ENCODE measurements around the gene EPS8L2. TPM values are rescaled to one million over a fixed set of nuclear protein-coding genes. Genes with fewer than 3 reads are reported as not detected.

Gene EPS8L2
- total RNA-seq, 1 experiment from 2014 or later = 92.8 TPM

- Histone ChIP-seq H2BK20ac (ENCODE audit: low read depth, low read length, poor library complexity, severe bottlenecking) (no peak overlapping the region), H3K23ac (ENCODE audit: insufficient read length, low read depth, low read length) (no peak overlapping the region), H3K27me3 (ENCODE audit: insufficient read depth, low read length) (no peaks in the 10 kb centered on the region), H3K14ac (ENCODE audit: insufficient read depth, low read length) (no peak overlapping the region; the same call in 1 of the 2 replicates), H2AK5ac (ENCODE audit: insufficient read length, low read length) (no peak overlapping the region), H3K4ac (ENCODE audit: low read depth, low read length) (no peak overlapping the region), H2BK15ac (ENCODE audit: low read depth, low read length) (no peak overlapping the region), H4K91ac (ENCODE audit: insufficient read length, low read depth, low read length) (no peak overlapping the region), H4K20me1 (ENCODE audit: control insufficient read depth, insufficient read depth, insufficient read length) (no peaks in the 10 kb centered on the region), H2BK120ac (ENCODE audit: low read depth, low read length, poor library complexity, severe bottlenecking) (no peak overlapping the region), H2BK5ac (ENCODE audit: insufficient read length, low read length) (no peak overlapping the region), H3K18ac (ENCODE audit: insufficient read length, low read depth, low read length) (no peak overlapping the region), H3K56ac (ENCODE audit: insufficient read length, low read depth, low read length) (no peak overlapping the region), H4K5ac (ENCODE audit: insufficient read length, low read depth, low read length) (no peak overlapping the region), H2BK12ac (ENCODE audit: insufficient read length, low read depth, low read length) (no peak overlapping the region), H4K8ac (replicated peaks; ENCODE audit: insufficient read length, low read depth, low read length) (no peak overlapping the region), H3K4me1 (ENCODE audit: insufficient read depth, low read length) (no peaks in the 10 kb centered on the region; the same call in 1 of the 2 replicates), H3K27ac (ENCODE audit: insufficient read length, low read depth, low read length) (no peak overlapping the region), H2AFZ (ENCODE audit: low read length) (no peak overlapping the region), H3K4me2 (ENCODE audit: insufficient read depth, insufficient read length, low read length) (no peak overlapping the region), H3K79me1 (ENCODE audit: insufficient read depth, low read depth, low read length, poor library complexity, severe bottlenecking) (peaks cover 12% of the 10 kb centered on the region), H3K9me3 (ENCODE audit: control insufficient read depth, low read depth, low read length) (no peaks in the 10 kb centered on the region), H3K79me2 (ENCODE audit: insufficient read depth, low read length) (peaks cover 4% of the 10 kb centered on the region; the same call in 1 of the 2 replicates), H3K23me2 (ENCODE audit: insufficient read length, low read depth, low read length, poor library complexity, severe bottlenecking) (peaks cover 17% of the 10 kb centered on the region), H3T11ph (ENCODE audit: low read length) (no peak overlapping the region), H3K9ac (ENCODE audit: extremely low read depth, insufficient read length, low read length) (no peak overlapping the region)
- WGBS (ENCODE audit: extremely low coverage, insufficient read length, low lambda C conversion rate) = no CpG with 5 or more reads among the region's 20 CpGs
- peak; percentile 11; the same call in 1 of the 3 replicates for TF ChIP-seq CTCF (conservative IDR thresholded peaks at IDR 0.05)
- Mint-ChIP-seq H3K27me3 (ENCODE audit: low read depth) (no peaks in the 10 kb centered on the region), H3K4me1 (peaks cover 15 to 22% of the 10 kb centered on the region in 2 experiments), H3K36me3 (ENCODE audit: insufficient read depth in 1 of 3, low read depth in 3 of 3) (peaks cover 2 to 24% (median 18%) of the 10 kb centered on the region in 3 experiments; a peak in 6 of 7 replicates), H3K27ac (0 out of 7 replicates have a peak overlapping the region, but pooled peaks of 1 of the 3 experiments have one; percentile 50), H3K4me3 (peak overlapping the region; percentile 82 to 91), H3K9me3 (no peaks in the 10 kb centered on the region)
- DNase-seq = peak; percentile 33
Measured at GRCh38 chr11:774873-775592, 69.0 kb downstream of the EPS8L2 start.
